ENCODE measurements around the gene IPO7. TPM values are rescaled to one million over a fixed set of nuclear protein-coding genes. Genes with fewer than 3 reads are reported as not detected.
"Not testable (repeated sequence)": the region's sequence is repeated elsewhere in the genome, so short reads cannot be mapped to it uniquely, and the experiment has no call there.

IPO7 gene
- total RNA-seq, 6 donors from 2014 or later = 37.7 to 184 (median 94.8) TPM

- TF ChIP-seq POLR2AphosphoS5 (IDR thresholded peaks at IDR 0.05) (no peak), EP300 (IDR thresholded peaks at IDR 0.05) (no peak), POLR2A (IDR thresholded peaks at IDR 0.05) (no peak), CTCF (IDR thresholded peaks at IDR 0.05) (no peak)
- WGBS, 2 donors = 87 to 91% methylated on average over 4 of the region's 4 CpGs
- no peak overlapping the region for H3K27ac ChIP-seq
- no peaks in the 10 kb centered on the region for H3K4me1 ChIP-seq
- H3K36me3 ChIP-seq = peaks cover 16 to 51% (median 39%) of the 10 kb centered on the region in 4 donors
- H3K9me3 ChIP-seq = no peaks in the 10 kb centered on the region
- DNase-seq (no peak), ATAC-seq (ENCODE audit: low FRiP score in 2 of 2) (no peak)
- H3K4me3 ChIP-seq = no peak overlapping the region
- no peaks in the 10 kb centered on the region for H3K27me3 ChIP-seq
These were observed 61.8 kb downstream of the IPO7 start for GRCh38 chr11:9446230-9446629.

GRCh38 chr11:9448576-9449352 is 64.3 kb downstream of the IPO7 start:
- WGBS, 2 donors = 92 to 94% methylated on average over 9 of the region's 9 CpGs
- Histone ChIP-seq H3K4me1 (no peaks in the 10 kb centered on the region), H3K27ac (no peak overlapping the region), H3K27me3 (no peaks in the 10 kb centered on the region), H3K9me3 (peaks cover 0 to 8% (median 3%) of the 10 kb centered on the region in 4 donors), H3K36me3 (peaks cover 7 to 26% (median 18%) of the 10 kb centered on the region in 4 donors), H3K4me3 (no peak overlapping the region)
- TF ChIP-seq POLR2A (IDR thresholded peaks at IDR 0.05) = no peak
- TF ChIP-seq POLR2AphosphoS5 (IDR thresholded peaks at IDR 0.05) = no peak
- TF ChIP-seq CTCF (IDR thresholded peaks at IDR 0.05) = no peak
- DNase-seq (no peak), ATAC-seq (ENCODE audit: low FRiP score in 2 of 2) (no peak)

- DNase-seq; H3K9me3 ChIP-seq; H3K4me3 ChIP-seq; H3K36me3 ChIP-seq; ATAC-seq (ENCODE audit: low FRiP score in 2 of 2); H3K4me1 ChIP-seq; H3K27ac ChIP-seq; H3K27me3 ChIP-seq: not testable (repeated sequence)
- 91 to 92% methylated on average over 7 of the region's 7 CpGs for WGBS, 2 donors
These were observed 67.6 kb downstream of the IPO7 start for GRCh38 chr11:9452023-9452422.

- Histone ChIP-seq H3K4me1 (peaks cover 2 to 8% (median 5%) of the 10 kb centered on the region in 4 donors), H3K4me3 (no peak overlapping the region), H3K36me3 (no peaks in the 10 kb centered on the region), H3K27ac (no peak overlapping the region), H3K9me3 (peaks cover 0 to 8% (median 3%) of the 10 kb centered on the region in 4 donors), H3K27me3 (no peaks in the 10 kb centered on the region)
- ATAC-seq (ENCODE audit: low FRiP score in 2 of 2) (no peak), DNase-seq (no peak)
- 91 to 93% methylated on average over 5 of the region's 5 CpGs for WGBS, 2 donors
- TF ChIP-seq POLR2A (IDR thresholded peaks at IDR 0.05) (no peak), POLR2AphosphoS5 (IDR thresholded peaks at IDR 0.05) (no peak), CTCF (IDR thresholded peaks at IDR 0.05) (no peak), EP300 (IDR thresholded peaks at IDR 0.05) (no peak)
These were observed 71.3 kb downstream of the IPO7 start for GRCh38 chr11:9455722-9456121.

- ATAC-seq (ENCODE audit: low FRiP score in 2 of 2) (no peak), DNase-seq (peak; percentile 25 to 82)
- H3K4me1 ChIP-seq = peaks cover 15 to 23% (median 19%) of the 10 kb centered on the region in 4 donors
- TF ChIP-seq CTCF (IDR thresholded peaks at IDR 0.05) (peak in 1 of 6 experiments; percentile 9), POLR2A (IDR thresholded peaks at IDR 0.05) (no peak)
- 3% methylated on average over 23 of the region's 23 CpGs for WGBS, 2 donors
- no peaks in the 10 kb centered on the region for H3K36me3 ChIP-seq
- peak overlapping the region; percentile 63 to 90 (median 74) for H3K4me3 ChIP-seq
- peak overlapping the region; percentile 99 for H3K27ac ChIP-seq
- H3K27me3 ChIP-seq = no peaks in the 10 kb centered on the region
- H3K9me3 ChIP-seq = no peaks in the 10 kb centered on the region
These were observed 75.3 kb downstream of the IPO7 start for GRCh38 chr11:9459667-9460321.

Measured in upper lobe of left lung (tissue), 6 donors.